Measurements from ENCODE around the gene USH2A. TPM values are rescaled to one million over a fixed set of nuclear protein-coding genes. Genes with fewer than 3 reads are reported as not detected.

USH2A gene
- total RNA-seq, 3 donors from 2014 or later = not detected

DNA sequence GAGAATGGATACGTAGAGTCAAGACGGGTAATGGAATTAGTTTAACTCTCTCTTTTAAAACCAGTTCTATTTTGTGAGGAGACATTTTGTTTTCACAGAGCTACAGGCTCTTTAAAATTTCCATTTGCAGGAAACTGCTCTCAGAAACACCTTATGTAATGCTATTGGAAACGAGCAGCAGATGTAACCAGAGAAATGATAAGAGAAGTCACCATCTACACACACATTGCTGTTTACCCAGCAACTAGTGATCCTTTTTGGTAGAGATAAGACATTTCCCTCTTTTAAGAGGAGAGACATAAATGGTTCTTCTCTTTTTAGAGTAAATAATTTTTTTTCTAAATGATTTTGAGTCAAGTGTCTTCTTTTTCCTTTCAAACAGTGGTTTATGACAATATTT is 775.5 kb downstream of the USH2A start:
- H3K4me3 Mint-ChIP-seq = no peak overlapping the region
- DNase-seq = no peak

GRCh38 chr1:215645861-215646260 is 777.4 kb downstream of the USH2A start:
- no peak for ATAC-seq
- no peaks in the 10 kb centered on the region for H3K4me1 Mint-ChIP-seq (ENCODE audit: low read depth)
- no peaks in the 10 kb centered on the region for H3K27me3 Mint-ChIP-seq (ENCODE audit: low read depth)

More for the DNA sequence above, 775.5 kb downstream of the USH2A start:
- Mint-ChIP-seq H3K36me3 (ENCODE audit: insufficient read depth) (no peaks in the 10 kb centered on the region), H3K4me1 (ENCODE audit: low read depth) (no peaks in the 10 kb centered on the region), H3K9me3 (no peaks in the 10 kb centered on the region), H3K27me3 (ENCODE audit: low read depth) (no peaks in the 10 kb centered on the region)
- no peak for ATAC-seq

DNA sequence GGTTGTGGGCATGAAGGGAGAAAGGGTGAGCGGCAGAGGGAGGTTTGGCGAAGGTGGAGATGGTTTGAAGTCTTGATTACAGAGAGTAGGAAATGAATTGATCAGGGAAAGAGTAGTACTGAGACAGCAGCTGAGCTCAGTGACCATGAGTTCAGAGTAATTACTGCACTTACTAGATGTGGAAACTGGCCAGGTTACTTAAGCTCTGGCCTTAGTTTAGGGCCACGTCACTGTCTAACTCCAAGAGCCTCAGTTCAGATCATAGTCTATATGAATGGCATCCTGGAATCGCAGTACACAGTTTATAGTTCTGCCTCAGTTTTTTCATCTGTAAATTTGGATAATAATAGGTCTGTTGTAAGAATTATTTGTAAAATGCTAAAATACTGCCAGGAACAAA is 778.1 kb downstream of the USH2A start:
- Mint-ChIP-seq H3K4me3 (no peak overlapping the region), H3K4me1 (ENCODE audit: low read depth) (no peaks in the 10 kb centered on the region), H3K9me3 (no peaks in the 10 kb centered on the region), H3K36me3 (ENCODE audit: insufficient read depth) (no peaks in the 10 kb centered on the region), H3K27me3 (ENCODE audit: low read depth) (no peaks in the 10 kb centered on the region)
- DNase-seq (no peak), ATAC-seq (no peak)

More at GRCh38 chr1:215645861-215646260, 777.4 kb downstream of the USH2A start:
- H3K4me3 Mint-ChIP-seq = no peak overlapping the region
- no peaks in the 10 kb centered on the region for H3K36me3 Mint-ChIP-seq (ENCODE audit: insufficient read depth)
- no peaks in the 10 kb centered on the region for H3K9me3 Mint-ChIP-seq
- no peak for DNase-seq

- no peak for ATAC-seq
- Mint-ChIP-seq H3K27me3 (ENCODE audit: low read depth) (no peaks in the 10 kb centered on the region), H3K4me3 (no peak overlapping the region), H3K4me1 (ENCODE audit: low read depth) (no peaks in the 10 kb centered on the region), H3K36me3 (ENCODE audit: insufficient read depth) (no peaks in the 10 kb centered on the region), H3K9me3 (no peaks in the 10 kb centered on the region)
- no peak for DNase-seq
Measured at GRCh38 chr1:215643592-215644321, 779.5 kb downstream of the USH2A start.

DNA sequence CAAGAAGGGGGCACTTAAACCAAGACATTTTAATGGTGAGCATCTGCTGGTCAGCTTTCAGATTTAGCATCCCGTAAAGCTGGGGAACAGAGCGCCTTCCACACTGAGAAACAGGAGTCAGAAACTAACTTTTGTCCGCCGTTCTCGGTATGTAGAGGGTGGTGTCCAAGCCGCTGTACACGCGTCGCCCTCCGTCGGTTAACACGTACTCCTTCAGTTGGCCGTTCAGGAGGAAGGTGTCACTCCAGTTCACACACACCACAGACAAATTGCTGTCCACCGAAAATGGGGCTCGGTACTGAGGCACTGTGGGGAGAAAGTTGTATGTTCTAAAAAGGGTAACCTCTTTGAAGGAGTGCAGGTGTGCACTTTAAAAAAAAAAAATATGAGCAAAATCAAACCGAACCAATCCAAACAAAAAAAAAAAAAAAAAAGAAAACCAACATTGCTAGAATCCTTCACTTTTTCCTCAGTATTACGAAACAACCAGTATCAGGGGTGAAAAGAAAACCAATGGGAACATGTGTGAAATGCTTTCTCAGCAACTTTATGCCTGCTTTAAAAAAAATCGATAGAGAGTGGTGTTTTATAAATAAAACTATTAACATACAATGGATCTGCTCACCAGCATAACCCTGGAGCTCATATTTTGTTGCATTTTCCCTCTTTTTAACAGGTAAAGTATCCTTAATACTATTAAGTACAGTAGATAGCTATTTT is 782.7 kb downstream of the USH2A start:
- H3K4me1 Mint-ChIP-seq (ENCODE audit: low read depth) = no peaks in the 10 kb centered on the region
- no peaks in the 10 kb centered on the region for H3K27me3 Mint-ChIP-seq (ENCODE audit: low read depth)
- H3K4me3 Mint-ChIP-seq = no peak overlapping the region
- H3K36me3 Mint-ChIP-seq (ENCODE audit: insufficient read depth) = no peaks in the 10 kb centered on the region
- ATAC-seq = no peak
- DNase-seq = no peak
- H3K9me3 Mint-ChIP-seq = no peaks in the 10 kb centered on the region

- no peaks in the 10 kb centered on the region for H3K36me3 Mint-ChIP-seq (ENCODE audit: insufficient read depth)
- no peaks in the 10 kb centered on the region for H3K4me1 Mint-ChIP-seq (ENCODE audit: low read depth)
- no peaks in the 10 kb centered on the region for H3K9me3 Mint-ChIP-seq
- peaks cover 4% of the 10 kb centered on the region for H3K27me3 Mint-ChIP-seq (ENCODE audit: low read depth)
- DNase-seq = no peak
- no peak for ATAC-seq
- H3K4me3 Mint-ChIP-seq = no peak overlapping the region
Measured at GRCh38 chr1:215637041-215637573, 786.1 kb downstream of the USH2A start.

DNA sequence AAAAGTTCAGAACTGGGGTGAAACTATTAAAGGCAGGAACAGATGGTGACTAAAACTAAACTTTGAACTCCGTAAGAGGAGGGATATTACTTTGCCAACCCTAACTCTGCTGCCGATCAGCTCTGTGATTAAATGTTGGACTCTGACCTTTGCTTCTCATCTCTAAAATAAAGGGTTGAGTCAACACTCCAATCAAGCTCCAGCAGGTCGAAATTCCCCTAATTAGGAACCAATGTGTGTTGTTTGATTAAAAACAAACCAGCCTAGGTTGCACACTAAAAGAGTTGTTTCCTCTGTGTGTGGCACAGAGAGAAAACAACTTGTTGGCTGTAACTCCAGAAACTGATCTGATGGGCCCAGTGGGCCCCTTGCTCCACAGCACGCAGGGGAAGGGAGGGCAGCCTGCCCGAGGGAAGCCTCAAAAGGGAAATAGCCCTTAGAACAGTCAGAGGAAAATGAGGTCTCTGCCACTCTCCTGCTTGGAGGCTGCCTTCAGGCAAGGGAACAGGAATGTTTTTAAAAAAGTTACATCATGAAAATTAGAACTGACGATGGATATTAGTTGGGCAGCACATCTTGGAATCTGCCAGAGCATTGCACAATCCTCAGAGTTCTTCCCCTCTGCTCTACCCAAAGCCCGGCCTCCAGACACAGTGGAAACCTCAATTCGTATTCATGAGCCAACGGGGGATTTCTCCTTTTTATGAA is 786.8 kb downstream of the USH2A start:
- H3K36me3 Mint-ChIP-seq (ENCODE audit: insufficient read depth) = no peaks in the 10 kb centered on the region
- DNase-seq (no peak), ATAC-seq (no peak)
- no peaks in the 10 kb centered on the region for H3K4me1 Mint-ChIP-seq (ENCODE audit: low read depth)
- no peak overlapping the region for H3K4me3 Mint-ChIP-seq
- peaks cover 4% of the 10 kb centered on the region for H3K27me3 Mint-ChIP-seq (ENCODE audit: low read depth)
- no peaks in the 10 kb centered on the region for H3K9me3 Mint-ChIP-seq

DNA sequence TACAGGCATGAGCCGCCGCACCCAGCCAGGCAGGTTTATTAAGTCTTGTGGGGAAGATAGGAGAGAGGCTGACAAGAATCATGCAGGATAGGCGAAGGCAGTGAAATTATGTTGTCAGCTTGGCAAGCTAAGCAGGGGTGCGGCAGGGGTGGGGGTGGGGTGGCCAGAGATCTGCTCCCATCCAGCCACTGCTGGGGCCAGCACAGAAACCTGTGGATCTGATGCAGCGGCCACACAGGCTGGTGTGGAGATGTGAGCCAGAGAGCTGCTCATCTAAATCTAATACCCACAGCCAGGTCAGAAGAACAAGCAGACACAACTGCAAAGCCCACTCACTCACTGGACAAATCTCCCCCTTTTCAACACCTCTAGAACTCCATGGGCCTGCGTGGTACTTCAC is 787.4 kb downstream of the USH2A start:
- H3K27me3 Mint-ChIP-seq (ENCODE audit: low read depth) = peaks cover 4% of the 10 kb centered on the region
- no peak for DNase-seq
- no peak for ATAC-seq
- H3K9me3 Mint-ChIP-seq = no peaks in the 10 kb centered on the region
- H3K4me1 Mint-ChIP-seq (ENCODE audit: low read depth) = no peaks in the 10 kb centered on the region
- H3K36me3 Mint-ChIP-seq (ENCODE audit: insufficient read depth) = no peaks in the 10 kb centered on the region
- H3K4me3 Mint-ChIP-seq = no peak overlapping the region

GRCh38 chr1:215631489-215631888 is 791.8 kb downstream of the USH2A start:
- Mint-ChIP-seq H3K36me3 (ENCODE audit: insufficient read depth) (no peaks in the 10 kb centered on the region), H3K27me3 (ENCODE audit: low read depth) (peaks cover 4% of the 10 kb centered on the region), H3K9me3 (no peaks in the 10 kb centered on the region), H3K4me1 (ENCODE audit: low read depth) (no peaks in the 10 kb centered on the region), H3K4me3 (no peak overlapping the region)
- no peak for DNase-seq
- no peak for ATAC-seq

DNA sequence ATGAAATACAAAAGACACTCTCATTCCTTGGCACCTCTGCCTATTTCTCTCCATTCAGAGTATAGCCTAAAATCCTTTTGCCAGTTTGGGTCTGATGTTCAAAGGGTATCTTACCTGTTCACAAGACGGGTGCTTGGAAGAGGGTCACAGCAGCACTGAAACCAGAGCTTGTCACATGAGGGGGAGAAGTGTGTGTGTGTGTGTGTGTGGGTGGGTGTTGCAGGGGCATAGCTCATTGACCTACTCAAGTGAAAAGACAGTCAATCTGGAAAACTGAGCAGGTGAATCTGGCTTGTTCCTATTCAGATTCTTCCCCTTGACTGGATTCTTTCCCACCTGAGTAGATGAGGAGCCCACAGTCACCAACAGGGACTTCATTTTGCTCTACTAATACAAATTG is 792.2 kb downstream of the USH2A start:
- DNase-seq (no peak), ATAC-seq (no peak)
- Mint-ChIP-seq H3K27me3 (ENCODE audit: low read depth) (peaks cover 4% of the 10 kb centered on the region), H3K36me3 (ENCODE audit: insufficient read depth) (no peaks in the 10 kb centered on the region), H3K9me3 (no peaks in the 10 kb centered on the region), H3K4me1 (ENCODE audit: low read depth) (no peaks in the 10 kb centered on the region), H3K4me3 (no peak overlapping the region)

DNA sequence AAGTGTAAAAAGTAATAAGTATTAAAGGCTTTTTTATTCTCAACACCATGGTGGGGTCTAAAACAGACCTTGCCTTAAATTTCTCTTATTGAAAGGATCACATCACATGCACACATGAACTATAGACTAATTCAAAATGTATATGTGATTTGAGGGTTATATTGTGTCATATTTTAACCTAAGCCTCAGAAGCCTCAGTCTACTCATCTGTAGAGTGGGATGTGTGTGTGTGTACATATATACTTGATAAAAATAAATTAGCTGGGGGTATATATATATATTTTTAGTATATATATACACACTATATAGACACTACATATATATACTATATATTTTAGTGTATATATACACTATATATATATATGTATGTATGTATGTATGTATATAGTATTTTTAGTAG is 797.3 kb downstream of the USH2A start:
- Mint-ChIP-seq H3K27me3 (ENCODE audit: low read depth) (no peaks in the 10 kb centered on the region), H3K4me1 (ENCODE audit: low read depth) (no peaks in the 10 kb centered on the region), H3K36me3 (ENCODE audit: insufficient read depth) (no peaks in the 10 kb centered on the region), H3K4me3 (no peak overlapping the region), H3K9me3 (no peaks in the 10 kb centered on the region)
- ATAC-seq (no peak), DNase-seq (no peak)

DNA sequence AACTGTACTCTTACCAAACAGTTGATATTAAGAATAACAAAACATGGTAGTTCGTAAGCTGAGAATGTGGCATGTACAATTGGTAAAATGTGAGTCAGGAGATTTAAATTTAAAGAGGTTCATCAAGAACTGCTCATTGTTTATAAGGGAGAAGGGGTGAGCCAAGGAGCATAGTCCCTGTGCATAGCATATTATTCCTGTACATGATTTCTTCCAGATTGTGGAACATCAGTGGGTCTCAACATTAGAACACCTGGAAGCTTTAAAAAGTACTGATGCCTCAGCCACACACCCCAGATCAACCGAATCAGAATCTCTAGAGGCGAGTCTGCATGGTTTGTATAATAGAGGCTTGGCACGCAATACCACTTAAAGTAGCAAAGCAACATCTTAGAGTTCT is 800.1 kb downstream of the USH2A start:
- no peaks in the 10 kb centered on the region for H3K9me3 Mint-ChIP-seq
- H3K36me3 Mint-ChIP-seq (ENCODE audit: insufficient read depth) = no peaks in the 10 kb centered on the region
- H3K4me1 Mint-ChIP-seq (ENCODE audit: low read depth) = no peaks in the 10 kb centered on the region
- DNase-seq = no peak
- no peaks in the 10 kb centered on the region for H3K27me3 Mint-ChIP-seq (ENCODE audit: low read depth)
- H3K4me3 Mint-ChIP-seq = no peak overlapping the region
- no peak for ATAC-seq

DNA sequence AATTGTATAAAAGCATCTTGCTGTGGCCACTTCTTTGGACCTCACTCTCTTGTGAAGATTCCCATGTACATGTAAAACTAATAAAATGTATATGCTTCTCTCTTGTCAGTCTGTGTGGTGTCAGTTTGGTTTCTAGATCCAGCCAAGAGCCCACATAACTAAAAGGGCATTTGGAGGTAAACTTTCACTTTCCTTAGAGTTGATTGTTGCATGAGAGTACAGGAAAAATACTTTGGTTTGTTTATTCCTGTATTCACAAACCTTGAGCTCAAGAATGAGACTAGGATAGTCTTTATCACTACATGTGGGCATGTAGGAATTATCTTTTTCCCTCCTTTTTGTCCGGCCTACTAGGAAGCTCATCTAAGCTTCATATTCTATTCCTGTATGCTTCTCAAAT is 805.3 kb downstream of the USH2A start:
- ATAC-seq (no peak), DNase-seq (no peak)
- Mint-ChIP-seq H3K4me3 (no peak overlapping the region), H3K27me3 (ENCODE audit: low read depth) (no peaks in the 10 kb centered on the region), H3K9me3 (no peaks in the 10 kb centered on the region), H3K4me1 (ENCODE audit: low read depth) (no peaks in the 10 kb centered on the region), H3K36me3 (ENCODE audit: insufficient read depth) (peaks cover 5% of the 10 kb centered on the region)

DNA sequence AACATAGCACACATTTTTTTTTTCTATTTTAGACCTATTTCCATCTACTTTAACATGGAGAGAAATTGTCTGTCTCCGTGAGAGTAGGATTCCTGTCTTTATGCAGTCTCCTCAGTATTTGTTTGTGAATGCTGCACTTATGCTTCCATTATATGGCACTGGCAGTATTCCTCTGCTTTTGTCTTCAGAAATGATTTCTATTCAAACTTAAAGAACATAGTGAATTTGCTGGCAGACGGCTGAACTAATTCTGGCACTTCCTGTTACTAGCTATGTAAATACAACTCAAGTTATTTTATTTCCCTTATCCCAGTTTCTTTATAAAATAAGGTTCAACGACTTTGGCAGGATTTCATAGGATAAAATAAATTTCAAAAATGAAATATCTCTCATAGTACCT is 810.9 kb downstream of the USH2A start:
- ATAC-seq = no peak
- H3K4me3 Mint-ChIP-seq = no peak overlapping the region

More for the DNA sequence above, 810.9 kb downstream of the USH2A start:
- Mint-ChIP-seq H3K27me3 (ENCODE audit: low read depth) (no peaks in the 10 kb centered on the region), H3K36me3 (ENCODE audit: insufficient read depth) (peaks cover 15% of the 10 kb centered on the region), H3K4me1 (ENCODE audit: low read depth) (no peaks in the 10 kb centered on the region), H3K9me3 (no peaks in the 10 kb centered on the region)
- DNase-seq = no peak
